GM21423 (cell line): ENCODE results near the gene MATN1.

Source experiments
- ATAC-seq: cut with Tn5 transposase; IDR thresholded peaks from one replicate; pipeline ENCODE4 v1.9.1; 2021; ENCODE audit warnings: mild to moderate bottlenecking, moderate library complexity; ENCODE audit not compliant: unreplicated experiment

Gene MATN1

GRCh38 chr1:30665216-30666010 lies 58.0 kb downstream of the MATN1 start:
- ATAC-seq: no peak

GRCh38 chr1:30664103-30664755 lies 59.2 kb downstream of the MATN1 start:
- ATAC-seq: no peak

DNA sequence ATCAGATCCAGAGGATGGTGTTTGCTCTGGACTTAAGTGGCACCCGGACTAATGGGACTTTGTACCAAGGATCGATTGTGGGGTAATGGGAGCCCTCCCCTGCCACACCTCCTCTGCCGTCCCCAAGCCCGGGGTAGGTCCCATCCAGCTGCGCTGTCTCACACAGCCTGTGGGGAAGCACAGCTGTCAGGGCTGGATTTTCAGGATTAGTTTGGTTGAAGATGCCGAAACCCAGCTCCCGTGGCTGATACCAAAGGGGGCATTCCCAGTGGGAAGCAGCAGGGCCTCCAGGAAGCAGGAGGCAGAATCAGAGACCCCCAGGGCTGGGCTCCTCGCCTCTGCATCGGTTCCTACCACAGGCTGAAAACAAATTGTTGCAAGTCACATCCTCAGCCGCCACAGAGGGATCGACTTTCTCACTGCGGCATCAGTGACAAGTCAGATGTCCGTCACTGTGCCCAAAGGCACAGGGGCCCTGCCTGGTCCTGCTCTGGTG lies 59.7 kb downstream of the MATN1 start:
- no peak for ATAC-seq

- no peak for ATAC-seq
These were observed 61.0 kb downstream of the MATN1 start for GRCh38 chr1:30662291-30662840.

GRCh38 chr1:30661311-30661710 lies 62.1 kb downstream of the MATN1 start:
- no peak for ATAC-seq
